Naive thymus-derived CD4-positive, alpha-beta T cell (primary cell): ENCODE measurements around the gene FBXO31. TPM values are rescaled to one million over a fixed set of nuclear protein-coding genes. Genes with fewer than 3 reads are reported as not detected.
"Not testable (repeated sequence)": the region's sequence is repeated elsewhere in the genome, so short reads cannot be mapped to it uniquely, and the experiment has no call there.

ENCODE experiments used
- ATAC-seq: fragments of 150-1000 bp; cut with Tn5 transposase; 2 replicates; pipeline ENCODE4 v1.10.0; 2021; ENCODE audit warnings: mild to moderate bottlenecking, moderate library complexity
- CTCF ChIA-PET: fragments of 350-600 bp; sonication (Branson Sonifier 250); formaldehyde crosslinking; loops from one replicate; lab custom pipeline; 2021; ENCODE audit warnings: antibody characterized with exemption; lab: Charles Lee
- POLR2A ChIA-PET: fragments of 350-600 bp; sonication (Branson Sonifier 250); formaldehyde crosslinking; loops from one replicate; lab custom pipeline; 2021; ENCODE audit warnings: antibody characterized with exemption, inconsistent platforms; lab: Charles Lee
- DNase-seq, 9 donors: peaks; one replicate each; pipeline versions ENCODE4 v3.0.0 to v3.0.0-alpha.2; 2020 to 2022; ENCODE audit warnings: mixed read lengths in 1 of 9
- H3K27ac ChIP-seq: one replicate; pipeline ENCODE4 v1.7.0; 2013; ENCODE audit warnings: mild to moderate bottlenecking, low read depth, low read length, moderate library complexity
- H3K27me3 ChIP-seq, 2 donors: one replicate each; pipeline ENCODE4 v1.7.0; 2013; ENCODE audit warnings: low read length in 2 of 2, mild to moderate bottlenecking in 2 of 2, moderate library complexity in 2 of 2; ENCODE audit not compliant: control insufficient read depth in 2 of 2, insufficient read depth in 2 of 2
- H3K36me3 ChIP-seq, 3 experiments: 1 replicate in 2 of 3; 2 replicates in 1 of 3; pipeline ENCODE4 v1.7.0; 2013; ENCODE audit warnings: low read length in 3 of 3, mild to moderate bottlenecking in 3 of 3, moderate library complexity in 1 of 3; ENCODE audit not compliant: insufficient read depth in 3 of 3, control insufficient read depth in 2 of 3
- H3K4me1 ChIP-seq, 2 donors: one replicate each; pipeline ENCODE4 v1.7.0; 2013; ENCODE audit warnings: low read length in 2 of 2, mild to moderate bottlenecking in 2 of 2, moderate library complexity in 1 of 2; ENCODE audit not compliant: control insufficient read depth in 2 of 2, insufficient read depth in 2 of 2
- H3K4me3 ChIP-seq: 2 replicates; pipeline ENCODE4 v1.7.0; 2013; ENCODE audit warnings: mild to moderate bottlenecking, low read length
- H3K9me3 ChIP-seq, 3 experiments: 1 replicate in 2 of 3; 2 replicates in 1 of 3; pipeline ENCODE4 v1.7.0; 2013; ENCODE audit warnings: low read length in 3 of 3; ENCODE audit not compliant: control insufficient read depth in 2 of 3
- H3K27ac Mint-ChIP-seq, 9 donors: one replicate each; pipeline ENCODE4 v1.8.0; 2020 to 2022; ENCODE audit warnings: mixed read lengths in 9 of 9, mild to moderate bottlenecking in 8 of 9, moderate library complexity in 5 of 9, inconsistent platforms in 2 of 9
- H3K27me3 Mint-ChIP-seq, 5 donors: one replicate each; pipeline ENCODE4 v1.8.0; 2021 to 2022; ENCODE audit warnings: mixed read lengths in 5 of 5, mild to moderate bottlenecking in 1 of 5
- H3K36me3 Mint-ChIP-seq, 5 donors: one replicate each; pipeline ENCODE4 v1.8.0; 2020 to 2022; ENCODE audit warnings: mixed read lengths in 5 of 5, mild to moderate bottlenecking in 3 of 5, inconsistent platforms in 1 of 5
- H3K4me1 Mint-ChIP-seq, 7 donors: one replicate each; pipeline ENCODE4 v1.8.0; 2020 to 2022; ENCODE audit warnings: mixed read lengths in 7 of 7, mild to moderate bottlenecking in 3 of 7, inconsistent platforms in 1 of 7
- H3K4me3 Mint-ChIP-seq, 10 donors: one replicate each; pipeline ENCODE4 v1.8.0; 2020 to 2022; ENCODE audit warnings: mild to moderate bottlenecking in 10 of 10, mixed read lengths in 10 of 10, moderate library complexity in 6 of 10, inconsistent platforms in 2 of 10
- H3K9me3 Mint-ChIP-seq, 11 donors: one replicate each; pipeline ENCODE4 v1.8.0; 2020 to 2022; ENCODE audit warnings: mixed read lengths in 11 of 11, mild to moderate bottlenecking in 4 of 11, inconsistent platforms in 1 of 11, moderate library complexity in 1 of 11
- intact Hi-C, 2 donors: fragments of 100-400 bp; cut with micrococcal nuclease; formaldehyde crosslinking; loops; one replicate each; pipeline ENCODE4 v1.15.1; 2023
- polyA plus RNA-seq, 2 donors: library from polyadenylated mRNA; unstranded; fragments of 300-500 nt; fragmentation: Illumina TruSeq; gene quantifications; one replicate each; pipeline ENCODE4 v1.2.3, GENCODE V29; 2021
- total RNA-seq, 6 experiments: library from RNA in 5 of 6; stranded (reverse) in 5 of 6; gene quantifications; 1 replicate in 5 of 6; 2 replicates in 1 of 6; pipeline ENCODE4 v1.2.3 and lab custom pipeline; 2021 to 2026

FBXO31 gene
- total and polyA plus RNA-seq, 7 experiments from 2014 or later, result 16.8 to 41.9 (median 30.8) TPM

GRCh38 chr16:87389245-87389644, 5.7 kb upstream of the FBXO31 start:
- H3K36me3 ChIP-seq, result peaks cover 0 to under 1% (median 0%) of the 10 kb centered on the region in 3 experiments
- H3K9me3 ChIP-seq, result no peaks in the 10 kb centered on the region
- no peak overlapping the region for H3K4me3 ChIP-seq
- H3K27me3 Mint-ChIP-seq, result no peaks in the 10 kb centered on the region
- H3K4me3 Mint-ChIP-seq, result peak overlapping the region in 3 of 10 donors; percentile 21 to 37 (median 33)
- POLR2A ChIA-PET, result interaction anchor here (0.7 to 1.5 kb wide), 3 partner anchors 9 to 72 kb away, joined by 3 to 5 read pairs (median 4); partner anchors contain the start of gene C16orf95
- peaks cover 0 to 2% (median 0%) of the 10 kb centered on the region in 5 donors for H3K36me3 Mint-ChIP-seq
- peaks cover 0 to 4% (median 0%) of the 10 kb centered on the region in 11 donors for H3K9me3 Mint-ChIP-seq
- intact Hi-C loops, result loop anchor here (2.0 to 10.0 kb wide), 4 partner anchors 476 to 1066 kb away; partner anchors contain the start of genes FOXC2 (in 1 of the 2), MTHFSD (in 1 of the 2), SLC7A5 (in 1 of the 2) and ZFPM1 (in 1 of the 2)
- DNase-seq, result no peak
- CTCF ChIA-PET, result no interaction called here
- H3K27ac Mint-ChIP-seq, result peak overlapping the region in 8 of 9 donors; percentile 36 to 99 (median 74)
- peak overlapping the region; percentile 38 for H3K27ac ChIP-seq
- no peaks in the 10 kb centered on the region for H3K27me3 ChIP-seq
- peaks cover 26 to 39% of the 10 kb centered on the region in 2 donors for H3K4me1 ChIP-seq
- ATAC-seq, result no peak
- H3K4me1 Mint-ChIP-seq, result peaks cover 26 to 62% (median 54%) of the 10 kb centered on the region in 7 donors

DNA sequence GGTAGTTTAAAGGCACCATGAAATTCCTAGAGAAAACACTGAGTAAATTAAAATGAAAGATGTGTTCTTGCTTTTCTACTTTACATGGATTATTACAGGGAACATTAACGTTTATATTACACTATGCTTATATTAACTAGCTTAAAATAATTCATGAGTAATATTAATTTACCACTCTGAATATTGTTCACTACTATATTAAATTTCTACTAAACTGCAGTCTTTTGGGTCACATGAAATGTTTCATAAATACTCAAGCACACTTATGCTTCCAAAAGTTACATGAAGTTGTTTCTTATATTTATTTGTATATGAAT, 5.2 kb upstream of the FBXO31 start:
- H3K4me3 ChIP-seq, result peak overlapping the region; percentile 27
- Mint-ChIP-seq H3K27ac (peak overlapping the region; percentile 87 to 99 (median 96)), H3K4me3 (peak overlapping the region in 9 of 10 donors; percentile 64 to 78 (median 70)), H3K36me3 (peaks cover 0 to 4% (median 0%) of the 10 kb centered on the region in 5 donors), H3K9me3 (peaks cover 0 to 4% (median 0%) of the 10 kb centered on the region in 11 donors), H3K4me1 (peaks cover 21 to 60% (median 50%) of the 10 kb centered on the region in 7 donors), H3K27me3 (peaks cover 0 to 2% (median 0%) of the 10 kb centered on the region in 5 donors)
- peaks cover 22 to 34% of the 10 kb centered on the region in 2 donors for H3K4me1 ChIP-seq
- CTCF ChIA-PET, result interaction anchor here (0.6 kb wide), 1 partner anchor 1174 kb away, joined by 3 read pairs; no protein-coding TSS in a partner anchor
- ATAC-seq, result no peak
- POLR2A ChIA-PET, result interaction anchor here (0.6 to 1.5 kb wide), 10 partner anchors 9 to 562 kb away, joined by 3 to 5 read pairs (median 3); partner anchors contain the start of genes BANP, C16orf95 and KLHDC4
- no peaks in the 10 kb centered on the region for H3K9me3 ChIP-seq
- intact Hi-C loops, result loop anchor here (1.0 to 10.0 kb wide), 9 partner anchors 71 to 1066 kb away; partner anchors contain the start of genes C16orf95 (in 2 of the 2), ZCCHC14 (in 2 of the 2), BANP (in 1 of the 2) and FOXC2 (in 1 of the 2)
- peaks cover 0 to 5% (median 0%) of the 10 kb centered on the region in 3 experiments for H3K36me3 ChIP-seq
- no peaks in the 10 kb centered on the region for H3K27me3 ChIP-seq
- peak overlapping the region; percentile 86 for H3K27ac ChIP-seq
- DNase-seq, result no peak

DNA sequence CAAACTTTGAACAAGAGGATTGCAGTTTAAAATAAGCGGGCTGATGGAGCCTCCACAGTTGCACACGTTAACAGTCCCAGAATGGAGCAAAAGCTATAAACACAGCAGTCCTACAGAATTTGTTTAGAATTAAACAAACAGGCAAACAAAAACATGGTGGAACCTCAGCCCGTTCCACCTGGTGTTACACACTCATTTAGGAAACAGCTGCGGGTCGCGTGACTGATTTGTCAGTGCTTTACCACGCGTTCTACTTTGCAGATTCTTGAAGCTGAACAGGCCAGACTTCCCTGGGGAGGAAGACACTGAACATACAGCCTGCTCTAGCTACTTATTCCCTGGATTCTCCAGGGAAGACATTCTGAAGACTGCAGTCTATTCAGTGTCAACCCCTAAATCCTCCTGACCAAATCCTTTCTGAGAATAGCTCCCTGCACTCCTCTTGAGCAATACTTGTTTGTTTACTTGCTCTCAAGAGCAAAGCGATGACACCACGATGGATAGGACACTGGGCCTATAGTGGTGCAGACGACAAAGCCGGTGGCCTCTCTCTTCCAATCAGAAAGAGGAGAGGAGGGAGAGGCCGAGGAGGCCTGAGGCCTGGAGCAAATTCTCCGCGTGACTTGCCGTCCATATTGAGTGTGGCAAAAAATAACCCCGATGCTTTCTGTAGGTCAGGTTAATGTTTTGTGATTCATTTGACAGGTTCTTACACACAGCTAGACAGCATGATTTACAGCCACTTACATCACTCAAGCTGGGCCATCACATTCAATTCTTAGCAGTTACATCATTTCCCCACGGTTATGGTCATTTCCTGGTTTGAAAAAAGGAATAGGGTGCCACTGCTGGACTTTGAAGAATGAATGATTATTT, 4.6 kb upstream of the FBXO31 start:
- DNase-seq (peak; percentile 46 to 95 (median 88)), ATAC-seq (peak; percentile 75)
- Histone ChIP-seq H3K4me3 (peak overlapping the region; percentile 27), H3K36me3 (peaks cover 0 to 6% (median 0%) of the 10 kb centered on the region in 3 experiments), H3K9me3 (no peaks in the 10 kb centered on the region), H3K27ac (peak overlapping the region; percentile 86), H3K4me1 (peaks cover 17 to 29% of the 10 kb centered on the region in 2 donors), H3K27me3 (no peaks in the 10 kb centered on the region)
- peaks cover 0 to 4% (median 0%) of the 10 kb centered on the region in 5 donors for H3K36me3 Mint-ChIP-seq
- ChIA-PET CTCF (interaction anchor here (0.6 kb wide), 1 partner anchor 1174 kb away, joined by 3 read pairs; no protein-coding TSS in a partner anchor), POLR2A (interaction anchor here (0.6 to 1.6 kb wide), 13 partner anchors 8 to 563 kb away, joined by 3 to 6 read pairs (median 4); partner anchors contain the start of genes BANP, C16orf95 and KLHDC4)
- H3K4me1 Mint-ChIP-seq, result peaks cover 15 to 55% (median 44%) of the 10 kb centered on the region in 7 donors
- H3K4me3 Mint-ChIP-seq, result peak overlapping the region; percentile 27 to 78 (median 68)
- peaks cover 0 to 4% (median 0%) of the 10 kb centered on the region in 11 donors for H3K9me3 Mint-ChIP-seq
- H3K27ac Mint-ChIP-seq, result peak overlapping the region; percentile 87 to 99 (median 96)
- intact Hi-C loops, result loop anchor here (1.0 to 10.0 kb wide), 9 partner anchors 71 to 1067 kb away; partner anchors contain the start of genes C16orf95 (in 2 of the 2), ZCCHC14 (in 2 of the 2), BANP (in 1 of the 2) and FOXC2 (in 1 of the 2)
- peaks cover 0 to 2% (median 0%) of the 10 kb centered on the region in 5 donors for H3K27me3 Mint-ChIP-seq

DNA sequence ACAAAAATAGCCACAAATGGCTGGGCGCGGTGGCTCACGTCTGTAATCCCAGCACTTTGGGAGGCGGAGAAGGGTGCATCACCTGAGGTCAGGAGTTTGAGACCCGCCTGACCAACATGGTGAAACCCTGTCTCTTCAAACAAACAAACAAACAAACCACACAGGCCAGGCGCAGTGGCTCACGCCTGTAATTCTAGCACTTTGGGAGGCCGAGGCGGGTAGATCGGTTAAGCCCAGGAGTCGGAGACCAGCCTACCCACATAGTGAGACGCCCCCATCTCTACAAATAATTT, 1.2 kb upstream of the FBXO31 start:
- ChIA-PET POLR2A (interaction anchor here (1.8 to 4.2 kb wide), 3 partner anchors 9 to 67 kb away, joined by 5 to 39 read pairs (median 30); partner anchors contain the start of gene C16orf95), CTCF (interaction anchor here (1.6 kb wide), 1 partner anchor 10 kb away, joined by 4 read pairs; no protein-coding TSS in a partner anchor)
- H3K9me3 Mint-ChIP-seq, H3K27me3 ChIP-seq, DNase-seq, H3K36me3 Mint-ChIP-seq, H3K36me3 ChIP-seq, H3K9me3 ChIP-seq, H3K27me3 Mint-ChIP-seq, ATAC-seq: not testable (repeated sequence)
- Mint-ChIP-seq H3K4me1 (peaks cover 36 to 72% (median 65%) of the 10 kb centered on the region in 7 donors), H3K27ac (peak overlapping the region in 8 of 9 donors; percentile 59 to 98 (median 92)), H3K4me3 (peak overlapping the region; percentile 36 to 96 (median 92))
- peaks cover 30 to 32% of the 10 kb centered on the region in 2 donors for H3K4me1 ChIP-seq
- peak overlapping the region; percentile 74 for H3K27ac ChIP-seq
- H3K4me3 ChIP-seq, result peak overlapping the region; percentile 64
- intact Hi-C loops, result loop anchor here (1.0 to 10.0 kb wide), 8 partner anchors 7 to 1070 kb away; partner anchors contain the start of genes SLC7A5 (in 2 of the 2), ZFPM1 (in 2 of the 2), C16orf95 (in 1 of the 2) and FOXC2 (in 1 of the 2)

GRCh38 chr16:87384162-87384874, 742 bp upstream of the FBXO31 start:
- peak overlapping the region; percentile 73 to 96 (median 94) for H3K4me3 Mint-ChIP-seq
- ChIA-PET POLR2A (interaction anchor here (0.6 to 4.2 kb wide), 9 partner anchors 9 to 1055 kb away, joined by 3 to 39 read pairs (median 5); partner anchors contain the start of gene C16orf95), CTCF (interaction anchor here (1.0 to 1.6 kb wide), 2 partner anchors 9 to 10 kb away, joined by 4 to 5 read pairs; no protein-coding TSS in a partner anchor)
- H3K27ac ChIP-seq, result peak overlapping the region; percentile 74
- DNase-seq, result no peak
- H3K27me3 Mint-ChIP-seq, result peaks cover 0 to 2% (median 0%) of the 10 kb centered on the region in 5 donors
- peak overlapping the region; percentile 64 for H3K4me3 ChIP-seq
- peaks cover 30 to 32% of the 10 kb centered on the region in 2 donors for H3K4me1 ChIP-seq
- H3K9me3 ChIP-seq, result no peaks in the 10 kb centered on the region
- intact Hi-C loops, result loop anchor here (1.0 to 10.0 kb wide), 8 partner anchors 8 to 1070 kb away; partner anchors contain the start of genes SLC7A5 (in 2 of the 2), ZFPM1 (in 2 of the 2), C16orf95 (in 1 of the 2) and FOXC2 (in 1 of the 2)
- peaks cover 0 to 5% (median 2%) of the 10 kb centered on the region in 5 donors for H3K36me3 Mint-ChIP-seq
- peaks cover 0 to 6% (median 0%) of the 10 kb centered on the region in 3 experiments for H3K36me3 ChIP-seq
- peaks cover 39 to 69% (median 61%) of the 10 kb centered on the region in 7 donors for H3K4me1 Mint-ChIP-seq
- peak overlapping the region; percentile 94 to 99 (median 98) for H3K27ac Mint-ChIP-seq
- ATAC-seq, result no peak
- peaks cover 0 to 4% (median 0%) of the 10 kb centered on the region in 11 donors for H3K9me3 Mint-ChIP-seq
- no peaks in the 10 kb centered on the region for H3K27me3 ChIP-seq
